Measurements from ENCODE around the gene SERPINE2.
"Not testable (repeated sequence)": the region's sequence is repeated elsewhere in the genome, so short reads cannot be mapped to it uniquely, and the experiment has no call there.

The SERPINE2 gene

DNA sequence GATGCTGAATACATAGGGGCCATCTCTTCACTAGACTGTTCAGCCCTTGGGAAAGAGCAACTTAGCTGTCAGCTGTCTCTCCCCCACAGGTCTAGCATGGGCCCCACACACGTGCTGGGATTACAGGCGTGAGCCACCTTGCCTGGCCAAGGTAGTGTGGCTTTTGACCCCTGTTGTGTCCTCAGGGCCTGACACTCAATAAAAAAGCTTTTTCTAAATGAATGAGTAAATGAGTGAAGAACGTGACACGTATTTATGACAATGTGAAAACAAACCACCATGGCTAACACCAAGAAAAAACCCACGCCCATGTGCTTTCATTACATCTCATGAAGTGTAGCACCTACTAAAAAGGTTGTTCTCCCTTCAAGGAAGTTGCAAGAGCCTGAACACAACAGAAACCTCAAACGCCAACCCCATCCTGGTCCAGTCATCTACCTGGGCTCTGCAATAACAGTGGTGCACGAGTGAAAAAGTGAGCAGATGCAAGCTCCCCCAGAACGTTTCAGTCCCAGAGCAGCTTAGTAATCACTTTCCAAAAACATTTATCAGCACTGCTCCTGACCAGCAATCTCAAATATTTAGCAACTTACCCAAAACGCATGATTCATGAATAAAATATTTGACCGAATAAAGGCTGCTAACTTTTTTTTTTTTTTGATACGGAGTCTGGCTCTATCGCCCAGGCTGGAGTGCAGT is 97.4 kb downstream of the SERPINE2 start:
- DNase-seq = no peak

DNA sequence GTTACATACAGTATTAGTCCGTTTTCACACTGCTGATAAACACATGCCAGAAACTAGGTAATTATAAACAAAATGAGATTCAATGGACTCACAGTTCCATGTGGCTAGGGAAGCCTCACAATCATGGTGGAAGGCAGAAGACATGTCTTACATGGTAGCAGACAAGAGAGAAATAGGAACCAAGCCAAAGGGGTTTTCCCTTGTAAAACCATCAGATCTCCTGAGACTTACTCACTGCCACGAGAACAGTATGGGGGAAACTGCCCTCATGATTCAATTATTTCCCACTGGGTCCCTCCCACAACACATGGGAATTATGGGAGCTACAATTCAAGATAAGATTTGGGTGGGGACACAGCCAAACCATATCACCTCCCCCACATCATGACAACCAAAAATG is 99.6 kb downstream of the SERPINE2 start:
- DNase-seq = not testable (repeated sequence)

DNA sequence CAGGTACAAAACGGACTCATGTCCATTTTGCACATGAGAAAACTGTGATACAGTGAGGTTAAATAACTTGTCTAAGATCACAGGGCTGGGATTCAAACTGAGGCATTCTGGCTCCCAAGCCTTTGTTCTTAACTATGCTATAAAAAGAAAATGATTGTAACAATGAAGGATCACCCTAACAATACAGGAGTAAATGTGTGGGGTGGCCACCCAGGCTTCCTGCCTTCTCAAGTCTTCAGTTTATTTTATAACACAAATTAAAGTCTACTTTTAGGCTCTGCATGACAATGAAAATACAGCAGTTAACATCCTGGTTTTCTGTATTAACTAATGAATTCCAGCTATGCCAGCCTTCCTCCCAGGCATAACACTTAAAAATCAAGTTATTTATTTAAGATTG is 101.6 kb downstream of the SERPINE2 start:
- no peak for DNase-seq

DNA sequence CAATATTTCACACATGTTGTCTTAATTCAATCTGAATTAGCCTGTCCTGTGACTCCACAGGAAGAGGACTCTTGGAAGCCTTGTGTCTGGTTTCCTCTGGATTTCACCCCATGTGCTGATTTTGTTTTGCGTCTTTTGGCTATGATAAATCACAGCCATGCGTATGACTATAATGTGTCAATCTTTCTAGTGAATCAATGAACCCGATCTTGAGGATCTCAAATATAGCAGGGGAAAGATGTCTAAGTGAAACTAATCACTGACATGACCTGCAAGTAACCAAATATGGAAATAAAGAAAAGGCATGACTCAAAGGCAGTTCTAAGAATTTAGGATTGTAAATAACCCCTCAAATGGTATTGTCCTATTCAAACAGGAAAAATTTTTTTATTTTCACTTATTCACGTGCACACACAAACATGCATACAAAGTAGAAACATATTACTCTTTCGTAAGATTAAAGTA is 102.2 kb downstream of the SERPINE2 start:
- no peak for DNase-seq

DNA sequence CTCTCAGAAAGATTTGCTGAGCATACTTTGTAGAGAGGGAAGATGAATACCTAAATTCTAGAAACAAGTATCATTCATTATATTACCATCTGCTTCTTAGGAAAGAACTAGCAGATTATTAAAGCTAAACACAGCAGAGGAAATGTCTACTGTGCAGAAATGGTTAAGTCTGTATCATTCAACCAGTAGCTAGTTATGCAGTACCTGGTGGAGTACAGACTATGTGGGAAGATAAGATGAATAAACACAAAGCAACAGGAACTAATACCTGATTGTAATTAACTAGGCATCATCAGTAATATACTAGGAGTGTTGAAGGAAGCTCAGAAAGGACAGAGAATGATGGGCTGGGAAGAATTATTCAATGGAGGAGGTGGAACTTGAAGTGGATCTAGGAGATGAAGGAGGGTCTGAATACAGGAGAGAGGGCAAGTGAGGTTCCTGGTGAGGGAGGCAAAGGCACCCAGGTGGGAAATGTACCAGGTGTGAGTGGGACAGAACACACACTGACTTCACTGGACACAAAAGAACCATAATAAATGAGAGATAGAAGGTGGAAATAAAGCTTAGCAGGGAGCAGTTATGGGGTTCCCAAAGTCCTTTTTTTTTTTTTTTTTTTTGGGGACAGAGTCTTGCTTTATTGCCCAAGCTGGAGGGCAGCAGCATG is 103.5 kb downstream of the SERPINE2 start:
- DNase-seq = no peak

DNA sequence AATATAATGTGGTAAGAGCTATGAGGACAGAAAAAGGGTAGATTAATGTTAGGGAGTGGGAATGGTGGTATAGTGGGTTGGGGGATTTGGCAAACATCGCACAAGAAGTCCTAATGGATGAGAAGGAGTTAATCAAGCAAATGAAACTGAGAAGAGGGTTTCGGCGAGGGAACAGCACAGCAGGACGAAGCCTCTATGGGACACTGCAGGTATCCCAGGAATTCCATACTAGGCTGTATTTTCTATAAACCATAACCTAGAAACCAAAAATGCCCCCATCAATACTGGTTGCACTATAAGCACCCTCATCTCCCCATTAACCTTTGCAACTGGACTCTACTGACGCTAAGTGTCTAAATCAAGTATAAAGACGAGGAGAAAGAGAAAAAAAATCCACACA is 104.2 kb downstream of the SERPINE2 start:
- no peak for DNase-seq

DNA sequence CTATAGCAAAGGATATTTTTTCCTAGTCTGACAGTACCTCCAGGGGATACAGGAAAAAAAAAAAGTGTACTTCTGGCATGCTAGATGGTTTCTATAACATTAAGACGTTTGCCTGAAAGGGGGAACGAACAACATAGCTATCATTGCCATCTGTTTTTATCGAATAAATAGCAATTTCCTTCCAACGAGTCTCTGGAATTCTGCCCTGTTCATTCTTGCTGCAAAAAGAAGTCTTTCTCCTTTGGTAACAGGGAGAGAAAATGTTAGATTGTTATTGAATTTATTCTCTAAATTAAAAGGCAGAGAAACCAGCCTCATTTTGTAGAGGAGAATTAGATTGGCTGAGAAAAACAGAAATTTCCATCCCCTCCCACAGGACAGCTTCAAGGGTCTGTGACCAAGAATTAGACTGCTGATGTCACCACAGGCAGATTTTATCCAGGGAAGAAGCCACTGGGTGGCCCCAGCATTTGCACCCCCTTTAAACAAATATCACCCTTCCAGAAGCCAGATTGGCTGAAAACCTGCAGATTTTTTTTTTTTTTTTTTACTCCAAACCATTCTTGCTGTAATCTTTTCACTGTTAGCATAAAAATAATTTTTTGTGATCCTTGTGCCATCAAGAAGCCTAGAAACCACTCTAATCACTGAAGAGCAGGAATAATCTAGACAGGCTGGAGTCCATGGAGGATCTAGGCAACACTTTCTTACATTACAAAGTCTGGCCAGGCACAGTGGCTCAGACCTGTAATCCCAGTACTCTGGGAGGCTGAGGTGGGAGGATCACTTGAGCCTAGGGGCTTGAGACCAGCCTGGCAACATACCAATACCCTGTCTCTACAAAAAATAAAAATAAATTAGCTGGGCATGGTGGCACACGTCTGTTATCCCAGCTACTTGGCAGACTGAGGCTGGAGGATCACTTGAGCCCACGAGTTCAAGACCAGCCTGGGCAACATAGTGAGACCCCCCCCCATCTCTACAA is 106.0 kb downstream of the SERPINE2 start:
- no peak for DNase-seq

DNA sequence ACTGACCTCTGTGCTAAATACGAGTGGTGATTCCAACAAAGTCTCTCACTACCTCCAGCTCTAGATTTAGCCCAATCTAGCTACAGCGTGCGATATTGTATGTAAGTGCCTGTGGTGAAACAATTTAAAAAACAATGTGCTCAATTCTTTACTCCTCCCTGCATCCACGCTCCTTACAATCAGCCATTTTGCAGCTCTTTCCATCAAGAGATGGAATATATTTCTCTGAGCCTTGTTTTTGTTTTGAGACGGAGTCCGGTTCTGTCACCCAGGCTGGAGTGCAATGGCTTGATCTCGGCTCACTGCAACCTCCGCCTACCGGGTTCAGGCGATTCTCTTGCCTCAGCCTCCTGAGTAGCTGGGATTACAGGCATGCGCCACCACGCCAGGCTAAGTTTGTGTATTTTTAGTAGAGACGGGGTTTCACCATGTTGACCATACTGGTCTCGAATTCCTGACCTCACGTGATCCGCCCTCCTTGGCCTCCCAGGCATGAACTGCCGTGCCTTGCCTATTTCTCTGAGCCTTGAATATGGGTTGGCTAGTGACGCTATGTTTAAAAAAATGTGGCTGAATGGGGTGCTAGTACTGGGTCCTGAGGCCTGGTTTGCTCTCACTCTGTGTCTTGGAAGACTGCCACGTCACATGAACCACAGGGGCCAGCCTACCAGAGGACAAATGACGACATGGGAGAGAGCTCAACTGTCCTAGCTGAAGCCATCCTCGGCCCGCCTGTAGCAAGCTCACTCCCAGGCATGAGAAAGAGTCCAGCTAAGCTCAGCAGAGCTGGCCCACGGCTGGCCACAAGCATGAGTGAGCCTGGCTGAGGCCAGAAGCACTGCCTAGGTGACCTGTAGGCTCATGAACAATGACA is 108.7 kb downstream of the SERPINE2 start:
- DNase-seq = peak in 12 of 14 donors; percentile 13 to 82 (median 70)

DNA sequence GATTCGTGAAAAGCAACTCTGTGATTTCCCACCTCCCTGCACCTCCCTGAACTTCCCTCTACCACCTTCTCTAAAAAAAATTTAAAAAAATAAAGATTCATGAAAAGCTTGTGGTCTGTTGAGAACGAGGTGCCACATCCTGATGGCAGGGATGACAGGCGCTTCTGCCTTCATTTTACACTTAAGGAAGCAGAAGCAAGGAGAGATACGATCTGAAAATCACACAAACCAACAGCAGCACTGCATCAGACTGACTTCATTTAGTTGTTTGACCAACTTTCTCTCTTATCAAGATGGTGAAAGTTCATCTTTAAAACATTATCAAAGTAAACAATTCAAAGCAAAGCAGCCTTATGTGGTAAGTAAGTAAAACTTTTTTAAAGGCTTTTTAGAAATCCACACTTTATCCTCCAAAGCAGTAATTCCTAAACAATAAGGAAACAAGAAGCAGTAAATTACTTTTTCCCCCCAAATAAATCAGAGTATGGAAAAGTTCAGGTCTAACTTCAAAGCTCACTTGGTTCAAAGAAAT is 109.4 kb downstream of the SERPINE2 start:
- DNase-seq = no peak

DNA sequence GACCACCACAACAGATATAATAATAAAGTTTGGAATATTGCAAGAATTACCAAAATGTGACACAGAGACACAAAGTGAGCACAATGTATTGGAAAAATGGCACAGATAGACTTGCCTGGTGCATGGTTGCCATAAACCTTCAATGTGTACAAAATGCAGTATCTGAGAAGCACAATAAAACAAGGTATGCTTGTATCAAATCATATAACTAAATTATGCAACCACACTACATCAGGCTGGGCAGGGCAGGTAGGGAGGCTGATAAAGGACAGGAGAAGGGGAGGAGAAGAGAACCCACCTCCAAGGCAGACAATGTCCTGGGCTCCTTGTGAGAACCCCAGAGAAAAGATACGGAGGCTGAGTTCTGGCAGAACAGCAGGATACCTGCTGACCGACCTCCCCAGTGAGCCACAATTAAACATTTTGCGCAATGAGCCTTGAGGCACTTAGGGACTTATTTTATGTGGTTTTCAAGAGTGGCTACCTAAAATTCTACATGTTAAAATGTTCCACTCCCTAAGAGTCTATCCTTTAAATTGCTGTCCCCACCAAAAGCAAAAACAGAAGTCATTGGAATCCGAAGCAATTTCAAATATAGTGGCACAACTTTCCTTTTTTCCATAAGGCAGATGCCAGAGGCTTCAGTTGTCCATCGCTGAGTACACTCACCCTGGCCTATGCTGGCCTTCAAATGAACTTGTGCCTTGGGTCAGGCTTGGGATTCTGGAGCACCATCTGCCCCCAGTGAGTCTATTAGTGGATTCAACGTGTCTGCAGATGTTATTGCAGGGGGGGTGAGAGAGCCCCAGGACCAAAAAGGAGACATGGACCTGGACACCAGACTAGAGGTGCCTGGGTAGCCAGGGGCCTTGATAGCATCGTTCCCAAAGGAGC is 110.7 kb downstream of the SERPINE2 start:
- DNase-seq = no peak

DNA sequence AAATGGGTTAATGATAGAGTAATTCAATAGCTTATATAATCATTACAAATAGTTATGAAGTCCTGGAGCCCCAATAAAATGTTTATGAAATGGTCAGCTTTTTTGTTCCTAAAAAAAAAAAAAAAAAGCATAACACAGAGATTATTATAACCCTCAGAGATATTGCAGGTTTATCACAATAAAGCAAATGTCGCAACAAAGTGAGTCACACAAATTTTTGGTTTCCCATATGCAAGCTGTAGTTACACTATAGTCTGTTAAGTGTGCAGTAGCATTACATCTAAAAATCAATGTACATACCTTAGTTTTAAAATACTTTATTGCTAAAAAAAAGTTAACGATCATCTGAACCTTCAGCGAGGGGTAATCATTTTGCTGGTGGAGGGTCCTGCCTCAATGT is 114.0 kb downstream of the SERPINE2 start:
- no peak for DNase-seq
